Stimulated activated CD4-positive, alpha-beta T cell treated with anti-CD3 and anti-CD28 coated beads, Interleukin-15, amount 100 ng/mL, for 48 hours (primary cell): Measurements from ENCODE around the gene NTRK2.

Source experiments
- DNase-seq, 2 donors: peaks; one replicate each; pipeline ENCODE4 v3.0.0-alpha.2; 2020; ENCODE audit warnings: low read depth in 2 of 2

Gene NTRK2

GRCh38 chr9:84818791-84819190, 149.3 kb downstream of the NTRK2 start:
- no peak for DNase-seq

- no peak for DNase-seq
Measured at GRCh38 chr9:84819491-84819991, 150.0 kb downstream of the NTRK2 start.

- DNase-seq: no peak
Measured at GRCh38 chr9:84821431-84821830, 151.9 kb downstream of the NTRK2 start.

DNA sequence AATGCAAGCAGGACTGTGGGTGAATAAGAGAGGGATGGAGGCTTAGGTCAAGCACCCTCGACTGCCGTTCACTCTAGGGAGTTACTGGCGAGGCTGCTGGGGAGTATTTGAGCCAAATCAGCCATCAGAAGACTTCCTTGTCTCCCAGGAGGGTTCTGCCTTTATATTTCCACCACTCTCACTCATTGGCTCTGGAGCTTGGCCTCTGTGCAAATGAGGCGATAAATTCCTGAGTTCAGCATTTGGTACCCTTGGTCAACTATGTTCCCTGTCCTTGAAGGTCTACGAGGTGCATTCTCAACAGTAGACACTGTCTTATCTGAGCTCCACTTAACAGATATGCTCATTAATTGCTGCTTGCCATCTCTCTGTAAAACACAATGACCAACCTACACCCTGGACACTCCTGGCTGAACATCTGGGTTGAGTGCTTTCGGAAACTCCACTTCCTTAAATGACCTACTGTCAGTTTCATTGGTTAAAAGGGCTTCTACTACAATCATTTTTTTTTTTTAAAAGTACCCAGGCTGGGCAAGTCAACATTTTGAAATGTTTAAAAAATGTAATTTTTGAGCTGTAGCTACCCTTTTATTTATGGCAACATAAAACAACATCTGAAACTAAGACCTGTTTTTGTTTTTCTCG, 153.2 kb downstream of the NTRK2 start:
- no peak for DNase-seq

GRCh38 chr9:84823421-84824271, 154.1 kb downstream of the NTRK2 start:
- no peak for DNase-seq

GRCh38 chr9:84827216-84827765, 157.8 kb downstream of the NTRK2 start:
- no peak for DNase-seq

DNA sequence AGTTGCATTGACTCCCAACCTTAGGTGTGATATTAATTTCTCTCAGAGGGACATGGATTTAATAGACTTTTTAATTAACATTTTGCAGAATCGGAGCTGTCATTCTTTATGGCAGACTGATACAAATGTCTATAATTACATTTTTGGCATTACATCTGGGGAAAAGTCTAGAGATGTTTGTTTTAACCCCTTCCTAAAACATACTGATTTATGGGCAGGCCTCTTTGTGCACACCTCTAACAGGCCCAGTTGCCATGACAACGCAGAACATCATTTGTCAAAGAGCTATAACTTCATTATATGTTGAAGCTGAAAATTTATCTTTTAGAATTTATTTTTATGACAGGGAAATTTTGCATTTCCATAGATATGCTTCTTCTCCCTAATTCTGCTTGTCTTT, 158.5 kb downstream of the NTRK2 start:
- DNase-seq: no peak

GRCh38 chr9:84829471-84829870, 159.9 kb downstream of the NTRK2 start:
- DNase-seq: no peak

- DNase-seq: no peak
Measured at GRCh38 chr9:84829997-84830696, 160.6 kb downstream of the NTRK2 start.

DNA sequence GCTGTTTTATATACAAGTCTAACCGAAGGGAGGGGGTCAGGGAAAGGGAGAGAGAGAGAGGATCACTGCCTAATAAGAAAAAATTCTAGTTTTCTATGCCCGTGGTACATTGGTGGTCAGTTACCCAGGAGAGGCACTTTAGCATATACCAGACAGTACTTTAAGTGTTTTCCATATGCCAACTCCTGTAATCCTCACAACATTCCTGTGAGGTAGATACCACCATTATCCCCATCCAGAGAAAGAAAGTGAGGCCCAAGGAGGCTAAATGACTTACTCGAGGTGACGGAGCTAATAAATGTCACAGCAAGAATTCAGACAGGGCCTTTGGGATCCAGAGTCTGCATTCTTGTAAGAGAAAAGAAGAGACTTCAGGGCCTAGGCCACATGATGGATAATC, 161.8 kb downstream of the NTRK2 start:
- no peak for DNase-seq

DNA sequence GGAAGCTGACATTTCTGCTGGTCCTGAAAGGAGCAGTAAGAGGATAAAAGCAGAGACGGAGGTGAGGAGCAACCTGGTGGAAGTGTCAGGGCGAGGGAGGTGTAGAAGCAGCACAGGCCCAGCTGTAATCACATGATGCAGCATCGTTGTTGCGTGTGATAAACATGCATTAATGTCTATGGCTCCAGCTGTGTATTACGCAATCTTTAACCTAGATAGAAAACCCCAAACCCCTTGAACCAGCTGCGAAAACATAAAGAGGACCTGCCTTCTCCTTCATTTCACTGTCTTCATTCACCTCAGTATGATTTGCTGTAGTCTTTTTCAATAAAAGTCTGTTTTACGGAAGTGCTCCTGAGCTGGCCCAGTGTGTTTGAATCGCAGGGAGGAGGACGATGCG, 162.9 kb downstream of the NTRK2 start:
- no peak for DNase-seq

GRCh38 chr9:84834426-84834825, 164.9 kb downstream of the NTRK2 start:
- no peak for DNase-seq

DNA sequence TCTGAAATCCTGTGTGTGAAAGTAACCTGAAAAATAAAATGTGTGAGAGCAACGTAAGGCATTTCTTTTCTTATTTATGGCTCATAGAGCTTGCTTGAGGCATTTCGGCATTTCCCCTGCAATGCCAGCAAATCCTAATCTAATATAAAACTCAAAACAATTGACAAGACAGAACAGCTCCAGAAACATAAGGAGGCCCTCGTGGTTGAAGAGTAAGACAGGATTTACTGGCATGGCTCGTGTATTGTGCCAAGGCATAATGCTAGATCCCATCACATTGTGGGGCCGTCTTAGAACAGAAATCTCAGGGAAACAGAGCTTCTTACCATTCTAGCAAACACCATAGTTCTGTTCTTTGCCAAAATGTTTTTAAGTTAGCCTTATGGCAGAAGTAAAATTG, 166.2 kb downstream of the NTRK2 start:
- no peak for DNase-seq

GRCh38 chr9:84838879-84839278, 169.3 kb downstream of the NTRK2 start:
- DNase-seq: no peak

DNA sequence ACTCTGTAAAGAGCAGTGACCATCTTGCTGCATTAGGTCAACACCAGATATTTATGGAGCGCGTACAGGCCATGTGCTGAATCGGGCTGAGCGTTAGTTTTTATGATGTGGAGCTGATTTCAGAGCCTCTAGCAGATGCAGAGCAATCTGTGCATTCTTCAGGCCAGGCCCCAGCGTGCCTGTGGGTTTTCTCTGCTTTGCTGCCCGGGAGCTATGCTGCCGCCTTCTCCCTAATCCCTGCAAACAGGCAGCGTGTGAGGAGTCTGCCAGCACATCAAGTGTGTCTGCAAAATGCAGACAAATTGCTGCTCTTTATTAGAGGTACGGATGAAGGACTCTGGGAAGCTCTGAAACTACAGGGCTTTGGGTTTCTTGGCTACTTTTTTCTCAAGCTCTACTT, 170.0 kb downstream of the NTRK2 start:
- DNase-seq: no peak

- no peak for DNase-seq
Measured at GRCh38 chr9:84841931-84842330, 172.4 kb downstream of the NTRK2 start.

DNA sequence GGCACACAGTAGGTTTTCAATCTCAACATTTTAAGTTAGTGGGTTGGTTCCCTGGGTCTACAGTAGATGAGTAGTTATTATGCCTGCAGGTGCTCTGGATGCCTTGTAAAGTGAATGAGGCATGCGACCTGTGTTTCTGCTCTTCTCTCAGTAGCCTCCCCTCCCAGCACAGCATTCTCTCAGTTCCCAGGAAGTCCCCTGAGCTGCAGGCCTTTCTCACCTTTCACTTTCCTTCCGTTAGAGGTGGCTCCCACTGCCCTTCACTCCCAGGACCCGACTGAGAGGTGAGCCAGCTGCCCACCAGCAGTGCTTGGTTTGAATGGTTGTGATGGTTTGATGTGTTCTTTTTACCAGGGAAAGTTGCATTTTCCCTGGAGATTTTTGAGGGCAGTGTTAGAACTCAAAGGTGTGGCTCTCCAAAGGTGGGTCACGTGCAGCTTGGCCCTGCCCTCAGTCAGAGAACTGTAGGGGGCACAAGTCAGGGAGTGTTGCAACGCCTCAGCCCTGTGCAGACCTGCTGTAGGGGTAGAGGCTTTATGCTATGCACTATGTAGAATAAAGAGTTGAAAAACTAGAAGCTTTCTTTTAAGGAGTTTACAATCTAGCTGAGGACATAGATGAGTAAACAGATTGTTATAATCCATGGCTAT, 173.8 kb downstream of the NTRK2 start:
- DNase-seq: no peak

DNA sequence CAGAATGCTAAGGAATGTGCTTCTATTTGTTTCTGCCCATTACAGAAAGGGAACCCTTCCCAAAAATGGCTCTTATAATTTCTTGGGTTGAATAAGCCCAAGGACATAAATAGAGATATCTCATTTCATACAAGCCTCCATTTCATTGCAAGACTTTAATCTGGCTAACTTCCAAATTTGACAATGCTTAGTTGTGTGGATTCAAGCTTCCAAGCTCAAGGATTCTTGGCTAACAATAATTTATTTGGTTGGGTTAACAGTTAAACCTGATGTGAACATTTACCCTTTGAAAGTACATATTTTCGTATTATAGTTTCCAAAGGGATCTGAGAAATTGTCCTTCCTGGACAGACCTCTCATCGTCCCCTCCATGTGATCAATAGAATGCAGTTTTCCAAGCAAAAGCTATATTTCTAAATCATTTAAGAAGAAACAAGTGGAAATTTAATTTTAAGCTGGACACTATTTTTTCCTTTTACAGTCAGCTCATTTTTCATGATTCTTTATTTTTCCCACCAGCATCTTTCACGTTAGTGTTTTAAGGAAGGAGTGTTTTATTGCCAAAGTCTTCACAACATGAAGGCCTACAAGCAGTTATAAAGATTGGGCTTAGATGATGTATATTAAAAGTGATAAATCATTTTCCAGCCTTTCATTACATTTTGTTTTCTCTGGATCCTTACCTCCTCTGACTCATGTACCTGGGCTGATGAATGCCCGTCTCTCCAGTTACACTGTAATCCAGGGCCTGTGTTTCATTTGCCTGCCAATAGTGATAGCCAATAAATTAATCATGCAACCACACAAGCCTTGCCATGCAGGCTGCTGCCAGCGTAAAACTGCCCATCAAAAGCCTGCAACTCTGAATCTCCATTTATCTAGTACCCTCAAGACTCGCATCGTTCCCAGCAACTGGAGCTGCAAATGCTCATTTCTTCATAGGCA, 176.7 kb downstream of the NTRK2 start:
- DNase-seq: no peak

- DNase-seq: no peak
Measured at GRCh38 chr9:84846906-84847305, 177.4 kb downstream of the NTRK2 start.

- no peak for DNase-seq
Measured at GRCh38 chr9:84849049-84849448, 179.5 kb downstream of the NTRK2 start.
